Measurements from ENCODE around the gene TNFSF10. TPM values are rescaled to one million over a fixed set of nuclear protein-coding genes. Genes with fewer than 3 reads are reported as not detected.
"Not testable (repeated sequence)": the region's sequence is repeated elsewhere in the genome, so short reads cannot be mapped to it uniquely, and the experiment has no call there.

Gene TNFSF10
- total RNA-seq, 1 experiment from 2014 or later = 181 TPM

- DNase-seq (ENCODE audit: low read depth) = no peak
These were observed 21.2 kb upstream of the TNFSF10 start for GRCh38 chr3:172544404-172544803.

DNA sequence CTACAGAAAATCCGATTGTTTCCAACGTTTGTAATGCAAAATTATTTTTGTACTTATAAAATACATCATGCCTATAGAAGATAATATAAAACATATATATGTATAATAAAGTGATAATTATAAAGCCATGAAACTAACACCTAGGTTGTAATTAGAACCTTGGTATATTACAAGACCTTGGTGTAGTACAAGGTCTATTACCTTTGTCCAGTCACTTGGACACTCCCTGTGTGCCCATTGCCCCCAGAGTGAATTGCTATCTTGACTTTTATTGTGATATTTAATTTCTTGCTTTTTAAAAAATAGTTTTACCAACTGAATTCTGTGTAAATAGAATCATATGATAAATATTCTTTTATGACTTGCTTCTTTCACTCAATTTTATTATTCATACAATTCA, 20.7 kb upstream of the TNFSF10 start:
- no peak for DNase-seq (ENCODE audit: low read depth)

DNA sequence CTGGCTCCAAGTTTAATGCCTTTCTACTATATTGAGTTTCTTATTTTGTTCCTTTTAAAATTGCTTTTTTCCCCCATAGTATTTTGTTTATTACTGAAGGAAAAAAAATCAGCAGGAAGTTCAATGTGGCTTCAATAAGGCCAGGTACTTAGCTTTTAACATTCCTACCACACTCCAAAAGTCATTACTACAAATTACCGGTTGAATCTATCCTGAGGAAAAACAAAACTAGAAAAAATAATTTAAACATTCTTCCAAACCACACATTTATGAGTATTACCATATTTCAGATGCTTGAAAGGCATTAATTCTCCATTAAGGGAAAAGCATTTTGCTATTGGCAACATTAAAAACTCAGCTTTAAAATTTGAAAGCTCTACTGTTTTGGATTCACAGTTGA, 20.2 kb upstream of the TNFSF10 start:
- no peak for DNase-seq (ENCODE audit: low read depth)

DNA sequence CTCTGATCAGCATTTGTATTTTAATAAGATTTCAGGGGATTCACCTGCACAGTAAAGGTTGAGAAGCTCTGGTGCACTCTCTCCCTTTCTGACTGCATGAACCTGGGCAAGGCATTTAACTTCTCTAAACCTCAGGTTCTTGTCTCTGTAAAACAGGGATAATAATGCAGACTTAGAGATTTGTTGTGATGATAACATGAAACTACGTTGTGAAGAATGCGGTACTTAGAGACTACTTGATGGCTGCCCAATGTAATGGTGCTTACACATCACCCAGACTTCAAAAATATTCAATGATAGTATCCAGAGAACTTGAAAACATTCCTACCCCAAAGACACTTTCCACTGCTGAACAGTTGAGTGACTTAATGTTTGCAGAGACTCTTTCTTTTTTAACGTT, 19.8 kb upstream of the TNFSF10 start:
- peak; percentile 56 for DNase-seq (ENCODE audit: low read depth)

DNA sequence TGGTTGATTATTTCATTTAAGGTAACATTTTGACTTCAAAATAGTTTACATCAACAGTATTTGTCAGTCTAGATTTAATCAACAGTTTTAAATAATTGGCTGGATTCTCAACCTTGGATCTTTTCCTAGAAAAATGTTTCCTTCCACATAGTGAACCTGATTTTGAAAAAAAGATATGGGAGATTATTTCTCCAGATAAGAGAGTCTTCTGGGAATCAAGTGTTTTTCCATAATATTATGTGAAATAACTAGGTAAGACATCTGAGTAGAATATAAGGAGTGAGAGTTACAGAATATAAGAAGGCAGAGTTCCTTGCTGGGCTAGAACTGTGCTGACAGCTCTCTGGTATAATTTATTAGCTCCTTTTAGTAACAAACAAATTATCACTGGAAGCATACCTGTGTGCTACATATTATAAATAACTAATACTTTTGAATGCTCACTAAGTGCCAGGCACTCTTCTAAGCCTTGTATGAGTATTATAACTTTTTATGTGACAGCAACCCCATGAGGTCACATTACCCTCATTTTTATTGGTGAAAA, 18.8 kb upstream of the TNFSF10 start:
- peak; percentile 43 for DNase-seq (ENCODE audit: low read depth)

GRCh38 chr3:172540049-172540448, 16.8 kb upstream of the TNFSF10 start:
- no peak for DNase-seq (ENCODE audit: low read depth)

DNA sequence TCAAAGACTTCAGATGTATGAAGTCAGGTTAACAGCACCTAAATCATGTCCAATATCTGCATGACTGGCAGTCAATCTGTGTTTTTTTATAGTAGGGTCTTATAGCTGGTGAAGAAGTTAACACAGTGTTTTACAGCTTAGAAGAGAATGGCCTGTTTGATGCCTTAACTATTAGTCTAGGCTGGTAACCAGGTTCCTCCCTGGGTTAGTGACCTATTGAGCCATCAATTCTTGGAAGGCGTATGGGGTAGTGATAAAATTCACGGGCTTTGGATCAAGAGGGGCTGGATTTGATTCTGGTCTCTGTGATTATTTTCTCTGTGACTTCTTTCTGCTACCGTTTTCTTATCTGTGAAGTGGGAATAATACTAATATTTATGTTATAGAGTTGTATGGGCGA, 16.0 kb upstream of the TNFSF10 start:
- no peak for DNase-seq (ENCODE audit: low read depth)

DNA sequence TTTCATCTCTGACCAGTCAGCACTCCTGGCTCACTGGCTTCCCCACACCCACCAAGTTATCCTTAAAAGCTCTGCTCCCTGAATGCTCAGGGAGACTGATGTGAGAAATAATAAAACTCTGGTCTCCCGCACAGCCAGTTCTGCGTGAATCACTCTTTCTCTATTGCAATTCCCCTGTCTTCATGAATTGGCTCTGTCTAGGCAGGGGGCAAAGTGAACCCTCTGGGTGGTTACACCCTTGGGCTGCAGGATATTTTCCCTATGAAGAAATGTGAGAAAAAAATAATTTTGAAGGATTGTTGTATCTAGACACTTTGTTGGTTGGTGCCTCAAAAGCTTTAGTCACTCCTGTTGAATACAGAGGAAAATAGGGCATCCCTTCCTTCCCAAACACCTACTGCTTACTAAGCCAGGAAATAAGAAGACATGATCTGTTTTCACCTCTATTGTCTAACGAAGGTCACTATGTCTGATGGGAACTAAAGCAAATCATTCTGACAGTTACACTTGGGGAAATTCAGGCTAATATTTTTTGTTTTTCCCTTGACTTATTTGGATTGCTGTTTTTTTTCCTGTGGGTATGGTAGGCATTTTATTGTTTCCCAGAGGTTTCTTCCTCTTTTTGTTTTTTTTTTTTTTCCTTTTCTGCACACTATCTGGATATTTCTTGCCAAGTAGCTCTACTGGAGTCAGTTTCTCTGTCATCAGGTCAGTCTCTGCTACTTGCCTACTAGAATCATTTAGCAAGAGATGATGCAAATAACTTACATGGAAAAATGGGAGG, 15.3 kb upstream of the TNFSF10 start:
- no peak for DNase-seq (ENCODE audit: low read depth)

DNA sequence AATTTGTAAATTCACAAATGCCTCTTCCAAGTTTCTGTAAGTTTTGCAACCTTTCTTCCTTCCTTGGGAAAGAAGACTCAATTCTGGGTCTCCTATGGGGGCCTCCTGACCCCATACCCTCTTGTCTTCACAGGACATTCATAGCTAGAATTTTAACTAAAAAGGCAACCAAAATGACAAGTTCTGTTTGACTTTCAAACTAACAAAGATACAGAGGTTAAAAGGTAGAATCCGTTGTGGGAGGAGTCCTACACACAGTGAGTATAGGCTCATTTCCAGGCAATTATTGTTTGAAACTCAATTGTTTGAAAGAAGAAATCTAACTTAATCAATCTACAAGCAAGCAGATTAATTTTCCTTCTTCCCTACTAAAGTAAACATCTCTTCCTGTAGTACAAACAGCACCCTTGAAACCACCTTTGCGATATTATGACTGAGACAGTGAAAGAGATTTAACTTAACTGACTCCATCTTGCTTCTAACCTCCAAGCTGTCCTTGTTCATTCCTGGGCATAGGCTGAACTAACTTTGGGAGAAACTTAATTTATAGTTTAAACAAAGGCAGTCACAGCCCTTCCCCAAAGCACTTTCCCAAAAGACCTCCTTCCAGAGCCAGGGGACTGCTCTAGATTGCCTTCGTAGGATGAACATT, 14.4 kb upstream of the TNFSF10 start:
- DNase-seq (ENCODE audit: low read depth) = no peak

DNA sequence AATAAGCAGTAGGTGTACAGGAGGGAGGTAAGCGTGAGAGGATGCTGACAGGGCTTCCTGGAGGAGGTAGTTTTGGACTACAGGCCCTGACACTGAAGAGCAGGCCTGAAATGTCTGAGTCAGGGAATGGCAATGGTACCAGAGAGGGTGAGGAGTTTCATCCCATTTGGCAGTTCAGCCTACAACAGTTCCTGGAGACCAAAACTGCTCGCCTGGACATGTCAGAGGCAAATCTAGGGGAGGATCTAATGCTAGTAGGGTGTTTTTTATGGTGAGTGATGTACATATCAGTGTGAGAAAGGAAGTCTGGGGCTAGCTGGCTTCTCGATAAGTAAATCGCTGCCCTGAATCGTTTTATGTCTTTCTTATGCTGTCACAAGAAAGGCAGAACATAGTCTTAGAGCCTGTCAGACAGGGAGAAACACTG, 13.8 kb upstream of the TNFSF10 start:
- no peak for DNase-seq (ENCODE audit: low read depth)

DNA sequence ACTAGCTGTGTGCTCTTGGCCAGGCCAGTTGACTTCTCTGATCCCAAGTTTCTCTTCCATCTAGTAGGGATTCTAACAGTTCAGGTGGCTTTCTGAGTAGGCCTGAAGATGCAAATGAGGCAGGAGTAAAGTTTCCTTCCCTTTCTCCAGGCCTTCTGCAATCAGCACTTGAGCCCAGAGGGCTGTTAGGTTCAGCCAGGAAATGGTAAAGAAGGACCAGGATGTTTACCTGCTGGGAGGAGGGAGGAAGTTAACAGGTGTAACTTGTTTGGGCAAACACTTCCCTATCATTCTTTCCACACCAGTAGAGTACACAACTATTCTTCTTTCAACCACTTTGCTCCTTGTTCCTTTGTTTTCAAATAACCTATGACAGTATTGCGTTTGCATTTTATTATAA, 13.3 kb upstream of the TNFSF10 start:
- DNase-seq (ENCODE audit: low read depth) = no peak

DNA sequence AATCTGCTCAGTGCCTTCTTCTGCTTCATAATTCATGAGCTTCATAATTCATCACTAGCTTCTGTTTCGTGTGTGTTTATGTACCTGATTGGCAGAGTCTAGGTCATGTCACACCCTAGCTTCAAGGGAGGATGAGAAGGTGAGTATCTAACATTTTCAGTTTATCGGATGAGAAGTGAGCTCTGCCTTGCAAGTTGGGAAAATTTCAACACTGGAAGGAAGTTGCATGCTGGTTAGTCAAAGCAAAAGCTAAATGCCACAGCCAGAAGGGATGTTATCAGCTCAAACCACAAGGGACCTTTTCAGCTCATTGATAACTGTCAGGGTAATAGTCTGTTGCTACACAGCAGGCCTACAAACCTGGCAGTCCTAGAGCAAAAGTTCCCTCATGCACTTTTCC, 7.3 kb upstream of the TNFSF10 start:
- no peak for DNase-seq (ENCODE audit: low read depth)

GRCh38 chr3:172530101-172530561, 6.9 kb upstream of the TNFSF10 start:
- DNase-seq (ENCODE audit: low read depth) = no peak

- no peak for DNase-seq (ENCODE audit: low read depth)
These were observed 5.4 kb upstream of the TNFSF10 start for GRCh38 chr3:172528677-172529076.

DNA sequence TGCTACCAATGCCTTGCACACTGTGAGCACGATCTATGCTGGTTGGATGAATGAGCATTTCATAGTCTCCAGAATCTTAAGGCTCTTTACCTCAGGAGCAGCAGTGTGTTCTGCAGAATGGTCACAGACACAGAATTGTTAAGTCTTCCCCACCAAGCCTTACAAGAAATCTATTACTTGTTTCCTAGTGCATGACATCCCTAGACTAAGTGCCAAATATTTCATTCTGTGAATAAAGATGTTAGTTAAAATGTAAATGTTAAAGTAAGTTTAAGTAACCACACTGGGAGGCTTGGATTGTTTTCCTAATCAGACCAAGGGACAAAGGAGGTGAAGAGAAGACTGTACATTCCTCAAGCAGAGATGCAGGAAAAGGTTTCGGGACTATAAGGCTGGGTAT, 4.1 kb upstream of the TNFSF10 start:
- DNase-seq (ENCODE audit: low read depth) = no peak

DNA sequence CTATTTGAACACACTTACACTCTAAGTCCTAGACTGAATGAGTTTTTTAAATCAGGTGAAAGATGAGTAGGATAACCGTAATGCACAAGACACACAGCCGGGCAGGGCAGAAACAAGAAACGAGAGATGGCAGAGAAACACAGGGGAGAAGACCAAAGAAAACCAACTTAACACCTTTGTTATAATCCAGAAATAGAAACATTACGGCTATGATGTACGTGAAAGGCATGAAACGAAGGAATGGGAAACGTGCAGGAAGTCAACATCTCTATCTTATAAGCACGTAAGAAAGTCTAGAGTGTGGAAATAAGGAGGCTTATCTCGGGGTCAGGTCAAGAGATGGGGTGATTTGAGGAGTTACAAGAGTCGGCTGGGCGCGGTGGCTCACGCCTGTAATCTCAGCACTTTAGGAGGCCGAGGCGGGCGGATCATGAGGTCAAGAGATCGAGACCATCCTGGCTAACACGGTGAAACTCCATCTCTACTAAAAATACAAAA, 1.9 kb upstream of the TNFSF10 start:
- DNase-seq (ENCODE audit: low read depth) = no peak

DNA sequence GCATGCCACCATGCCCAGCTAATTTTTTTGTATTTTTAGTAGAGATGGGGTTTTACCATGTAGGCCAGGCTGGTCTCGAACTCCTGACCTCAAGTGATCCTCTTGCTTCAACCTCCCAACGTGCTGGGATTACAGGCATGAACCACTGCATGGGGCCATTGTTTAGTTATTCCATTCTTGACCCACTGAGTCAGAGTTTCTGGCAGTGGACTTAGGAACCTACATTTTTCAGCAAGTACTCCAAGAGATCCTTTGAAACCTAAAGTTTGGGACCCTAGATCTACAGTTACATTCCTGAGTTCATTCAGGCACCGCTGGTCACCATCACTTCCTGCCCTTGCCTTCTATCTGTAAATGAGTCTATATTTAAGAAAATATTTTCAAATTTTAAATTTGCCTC, 1.4 kb upstream of the TNFSF10 start:
- DNase-seq (ENCODE audit: low read depth) = peak; percentile 84

GRCh38 chr3:172521837-172522726, 1.1 kb downstream of the TNFSF10 start:
- not testable (repeated sequence) for DNase-seq (ENCODE audit: low read depth)

DNA sequence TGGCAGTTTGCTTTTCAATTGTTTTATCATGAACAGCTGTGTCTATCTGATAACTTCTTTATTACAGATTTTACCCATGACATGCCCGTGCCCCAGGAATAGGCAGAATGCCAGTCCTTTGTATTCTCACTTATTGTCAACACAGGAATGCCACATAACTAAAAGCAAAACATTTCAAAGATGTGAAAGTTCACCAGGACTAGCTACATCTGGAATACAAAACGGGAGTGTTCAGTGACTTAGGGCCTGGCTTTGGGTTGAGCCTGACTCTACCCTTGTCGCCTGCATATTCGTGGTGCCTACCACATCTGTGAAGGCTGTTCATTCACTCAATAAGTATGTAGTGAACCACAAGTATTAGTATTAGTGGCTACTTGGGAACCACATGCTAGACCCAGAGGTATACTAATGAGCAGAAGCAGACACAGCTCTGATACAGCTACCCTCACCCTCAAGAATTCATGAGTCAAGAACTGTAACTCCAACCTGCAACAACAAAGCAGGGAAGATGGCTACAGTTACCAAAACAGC, 2.9 kb downstream of the TNFSF10 start:
- peak; percentile 97 for DNase-seq (ENCODE audit: low read depth)

- no peak for DNase-seq (ENCODE audit: low read depth)
These were observed 3.5 kb downstream of the TNFSF10 start for GRCh38 chr3:172519740-172520139.

GRCh38 chr3:172518929-172519640, 4.1 kb downstream of the TNFSF10 start:
- no peak for DNase-seq (ENCODE audit: low read depth)
